ENCODE measurements around the gene ATG9B. TPM values are rescaled to one million over a fixed set of nuclear protein-coding genes. Genes with fewer than 3 reads are reported as not detected.

ATG9B gene
- 0.06 TPM in 1 of 2 replicates, not detected in the other for total RNA-seq

GRCh38 chr7:151024435-151025056 lies at the start of gene ATG9B:
Gene ATG9B (minus strand): TSS chr7:151024494. CDS start chr7:151024423, 71 bp downstream.

GRCh38 chr7:151059367-151060112 lies 35.2 kb upstream of the ATG9B start, which contains the start of gene SLC4A2:
Gene SLC4A2 (plus strand): TSS chr7:151059589. CDS start chr7:151061988, 2,399 bp downstream.

GRCh38 chr7:151057506-151057988 lies 33.3 kb upstream of the ATG9B start, which contains the start of gene CDK5:
Gene CDK5 (minus strand): TSS chr7:151057897. CDS start chr7:151057848, 49 bp downstream.

GRCh38 chr7:151047976-151048815 lies 23.9 kb upstream of the ATG9B start, which contains the start of gene ASIC3:
Gene ASIC3 (plus strand): TSS chr7:151048531. CDS start chr7:151048886, 355 bp downstream.

GRCh38 chr7:151028131-151028947 lies 4.0 kb upstream of the ATG9B start, which contains the start of gene ABCB8:
Gene ABCB8 (plus strand): TSS chr7:151028450. CDS start chr7:151028516, 66 bp downstream.

DNA sequence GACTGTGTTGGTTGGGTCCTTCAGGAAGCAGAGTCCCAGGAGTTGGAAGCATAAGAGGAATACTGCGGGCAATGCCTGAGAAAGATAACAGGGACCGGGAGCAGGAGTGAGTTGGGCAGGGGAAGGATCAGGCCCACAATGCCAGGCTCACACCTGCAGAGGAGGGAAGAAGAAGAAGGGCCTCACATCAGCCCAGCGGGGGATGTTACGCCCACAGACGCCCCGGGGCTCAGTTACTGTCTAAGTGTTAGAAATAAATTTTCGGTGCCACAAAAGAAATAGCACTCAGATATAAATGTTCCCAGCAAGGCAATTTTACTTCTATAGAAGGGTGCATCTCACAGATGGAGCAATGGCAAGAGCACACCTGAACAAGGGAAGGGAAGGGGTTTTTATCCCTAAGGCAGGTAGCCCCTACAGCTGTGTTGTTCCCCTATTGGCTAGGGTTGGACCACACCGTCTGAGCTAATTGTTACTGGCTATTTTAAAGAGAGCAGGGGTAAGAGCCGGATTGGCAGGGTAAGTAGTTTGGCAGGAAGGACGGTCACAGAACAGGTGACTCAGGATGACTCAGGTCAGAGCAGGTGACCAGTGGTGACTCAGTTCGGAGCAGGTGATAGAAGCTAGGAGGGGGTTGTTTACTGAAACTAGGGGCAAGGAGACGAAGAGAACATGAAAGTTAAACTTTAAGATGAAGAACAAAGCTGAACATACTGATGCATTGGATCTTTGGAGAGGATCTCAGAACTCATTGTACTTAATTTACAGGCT lies 33.7 kb downstream of the ATG9B start, which contains the start of gene NOS3:
TSS of gene NOS3 (plus strand) at position 602 of the 771 bp plus-strand sequence. CDS start 2,787 bp downstream, outside the sequence.

DNA sequence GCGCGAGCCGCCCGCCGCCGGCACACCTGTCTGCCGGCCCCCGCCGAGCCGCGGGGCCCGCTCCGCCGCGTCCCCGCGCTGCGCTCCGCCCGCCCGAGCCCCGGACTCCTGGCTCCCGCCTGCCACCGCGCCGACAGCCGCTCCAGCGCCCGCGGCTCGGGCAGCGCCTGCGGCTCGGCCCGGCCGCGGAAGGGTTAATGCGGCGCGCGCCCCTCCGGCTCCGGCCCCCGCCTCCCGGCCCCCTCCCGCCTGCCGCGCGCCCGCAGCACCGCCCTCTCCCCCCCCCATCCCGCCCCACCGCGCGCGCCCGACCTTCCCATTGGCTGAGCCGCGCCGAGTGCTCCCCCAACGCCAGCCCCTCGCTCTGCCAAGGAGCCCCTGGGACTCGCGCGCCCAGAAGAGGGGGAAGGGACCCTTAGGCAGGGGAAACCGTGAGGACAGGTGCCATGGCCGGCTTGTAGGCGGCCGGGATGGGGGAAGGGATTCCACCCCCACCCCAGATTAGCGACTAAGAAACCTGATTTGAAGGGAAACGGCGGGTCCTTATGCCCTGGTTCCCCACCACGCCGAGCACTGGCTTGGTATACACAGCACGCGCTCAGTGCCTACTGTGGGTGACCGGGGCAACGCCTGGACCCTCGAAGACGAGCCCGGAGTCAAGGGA lies 46.0 kb downstream of the ATG9B start, which contains the start of gene KCNH2:
TSS of gene KCNH2 (minus strand) at position 196 of the 664 bp plus-strand sequence. CDS start 408 bp downstream, outside the sequence.

Other genes with a start within 250 kb of the ATG9B start
- 0.13 TPM in 1 of 2 replicates, not detected in the other for gene TMEM176B, start 224.1 kb downstream of the ATG9B start, total RNA-seq
- gene TMEM176A, start 223.7 kb downstream of the ATG9B start, total RNA-seq: not detected in 2 replicates
- gene AOC1, start 172.0 kb downstream of the ATG9B start, total RNA-seq: not detected in 2 replicates
- under 0.01 TPM in 1 of 2 replicates, not detected in the other for gene KCNH2, start 46.2 kb downstream of the ATG9B start, total RNA-seq
- gene NOS3, start 33.5 kb downstream of the ATG9B start, total RNA-seq: 1.7 and 3.7 TPM in 2 replicates
- 19.0 and 25.9 TPM in 2 replicates for gene ABCB8, start 4.0 kb upstream of the ATG9B start, total RNA-seq
- 0.06 TPM in 1 of 2 replicates, not detected in the other for gene ASIC3, start 24.0 kb upstream of the ATG9B start, total RNA-seq
- 28.7 and 30.8 TPM in 2 replicates for gene CDK5, start 33.4 kb upstream of the ATG9B start, total RNA-seq
- 80.1 and 104 TPM in 2 replicates for gene SLC4A2, start 35.1 kb upstream of the ATG9B start, total RNA-seq
- gene FASTK, start 56.3 kb upstream of the ATG9B start, total RNA-seq: 72.1 and 82.5 TPM in 2 replicates
- 15.5 and 16.5 TPM in 2 replicates for gene TMUB1, start 59.0 kb upstream of the ATG9B start, total RNA-seq
- 22.0 and 31.8 TPM in 2 replicates for gene AGAP3, start 62.0 kb upstream of the ATG9B start, total RNA-seq
- not detected in 2 replicates for gene GBX1, start 143.2 kb upstream of the ATG9B start, total RNA-seq
- gene ASB10, start 162.8 kb upstream of the ATG9B start, total RNA-seq: not detected in 2 replicates
- gene H2BK1, start 186.0 kb upstream of the ATG9B start, total RNA-seq: not detected in 2 replicates
- 41.2 and 62.4 TPM in 2 replicates for gene ABCF2, start 202.7 kb upstream of the ATG9B start, total RNA-seq
- 73.6 and 82.2 TPM in 2 replicates for gene CHPF2, start 208.0 kb upstream of the ATG9B start, total RNA-seq
- 40.7 and 41.8 TPM in 2 replicates for gene SMARCD3, start 224.2 kb upstream of the ATG9B start, total RNA-seq